Activated CD4-positive, alpha-beta memory T cell treated with anti-CD3 and anti-CD28 coated beads for 36 hours (primary cell): ENCODE measurements around the gene RNF215. TPM values are rescaled to one million over a fixed set of nuclear protein-coding genes. Genes with fewer than 3 reads are reported as not detected.
A peak's percentile ranks its signal among the peaks of the same experiment; 100 is the strongest.

Source experiments
- CTCF ChIA-PET: fragments of 350-600 bp; sonication (Branson Sonifier 250); formaldehyde crosslinking; loops from one replicate; lab custom pipeline; 2021; ENCODE audit warnings: antibody characterized with exemption, inconsistent platforms; lab: Charles Lee
- POLR2A ChIA-PET: fragments of 350-600 bp; sonication (Branson Sonifier 250); formaldehyde crosslinking; loops from one replicate; lab custom pipeline; 2021; ENCODE audit warnings: antibody characterized with exemption; lab: Charles Lee
- DNase-seq: peaks from one replicate; pipeline ENCODE4 v3.0.0-alpha.2; 2020
- H3K27ac Mint-ChIP-seq: one replicate; pipeline ENCODE4 v1.8.0; 2021; ENCODE audit warnings: mixed read lengths
- H3K27me3 Mint-ChIP-seq: one replicate; pipeline ENCODE4 v1.8.0; 2021; ENCODE audit warnings: mixed read lengths
- H3K36me3 Mint-ChIP-seq: one replicate; pipeline ENCODE4 v1.8.0; 2021; ENCODE audit warnings: mixed read lengths
- H3K4me1 Mint-ChIP-seq: one replicate; pipeline ENCODE4 v1.8.0; 2021; ENCODE audit warnings: low read depth, mixed read lengths
- H3K4me3 Mint-ChIP-seq: one replicate; pipeline ENCODE4 v1.8.0; 2021; ENCODE audit warnings: mild to moderate bottlenecking, mixed read lengths
- H3K9me3 Mint-ChIP-seq: one replicate; pipeline ENCODE4 v1.8.0; 2021; ENCODE audit warnings: mixed read lengths
- intact Hi-C: fragments of 100-400 bp; cut with micrococcal nuclease; formaldehyde crosslinking; loops from one replicate; pipeline ENCODE4 v1.15.1; 2023
- total RNA-seq, 2 experiments: library from RNA; stranded (reverse); gene quantifications; one replicate each; pipeline ENCODE4 v1.2.3, GENCODE V29; 2021

Gene RNF215
- total RNA-seq, 2 experiments from 2014 or later: 8.8 to 10.2 TPM

DNA sequence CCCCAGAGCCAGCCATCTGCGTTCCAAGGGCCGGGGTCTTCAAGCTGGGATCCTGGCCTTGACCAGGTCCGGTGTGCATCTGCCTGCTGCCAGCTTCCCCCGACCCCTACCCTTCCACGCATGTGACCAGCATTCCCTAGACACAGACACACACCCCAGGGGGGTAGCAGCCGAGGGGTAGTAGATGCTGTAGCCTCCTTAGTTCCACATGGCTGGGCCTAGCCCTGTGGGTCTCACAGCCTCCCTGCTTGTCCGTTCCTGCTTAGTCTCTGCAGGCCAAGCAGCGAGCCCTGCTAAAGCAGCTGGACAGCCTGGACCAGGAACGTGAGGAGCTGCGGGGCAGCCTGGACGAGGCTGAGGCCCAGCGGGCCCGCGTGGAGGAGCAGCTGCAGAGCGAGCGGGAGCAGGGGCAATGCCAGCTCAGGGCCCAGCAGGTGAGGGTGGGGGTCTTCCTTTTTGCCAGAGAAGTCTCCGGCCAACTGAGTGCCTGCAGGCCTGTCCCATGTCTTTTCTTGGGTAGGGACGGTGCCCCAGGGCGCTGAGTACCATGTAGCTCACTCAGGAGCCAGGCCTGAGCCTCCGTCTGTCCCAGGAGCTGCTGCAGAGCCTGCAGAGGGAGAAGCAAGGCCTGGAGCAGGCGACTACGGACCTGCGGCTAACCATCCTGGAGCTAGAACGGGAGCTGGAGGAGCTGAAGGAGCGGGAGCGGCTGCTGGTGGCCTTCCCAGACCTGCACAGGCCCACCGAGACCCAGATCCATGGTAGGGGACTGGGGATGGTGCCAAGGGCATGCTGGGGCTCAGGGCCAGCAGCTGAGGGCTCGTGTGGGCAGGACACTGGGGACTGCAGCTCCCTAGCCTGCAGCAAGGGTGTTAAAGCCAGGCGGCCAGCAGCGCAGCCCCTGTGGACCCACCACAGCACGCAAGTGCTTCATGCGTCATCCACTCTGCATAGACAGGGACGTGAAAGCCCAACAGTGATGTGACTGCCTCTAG is 13.6 kb downstream of the RNF215 start:
- Mint-ChIP-seq H3K4me3 (no peak overlapping the region), H3K4me1 (no peaks in the 10 kb centered on the region), H3K27ac (no peak overlapping the region), H3K36me3 (no peaks in the 10 kb centered on the region), H3K27me3 (no peaks in the 10 kb centered on the region), H3K9me3 (no peaks in the 10 kb centered on the region)
- intact Hi-C loops: no loop called here
- CTCF ChIA-PET: interaction anchor here (1.0 to 1.1 kb wide), 2 partner anchors 17 to 72 kb away, joined by 3 to 4 read pairs; no protein-coding TSS in a partner anchor
- POLR2A ChIA-PET: no interaction called here
- DNase-seq: no peak

DNA sequence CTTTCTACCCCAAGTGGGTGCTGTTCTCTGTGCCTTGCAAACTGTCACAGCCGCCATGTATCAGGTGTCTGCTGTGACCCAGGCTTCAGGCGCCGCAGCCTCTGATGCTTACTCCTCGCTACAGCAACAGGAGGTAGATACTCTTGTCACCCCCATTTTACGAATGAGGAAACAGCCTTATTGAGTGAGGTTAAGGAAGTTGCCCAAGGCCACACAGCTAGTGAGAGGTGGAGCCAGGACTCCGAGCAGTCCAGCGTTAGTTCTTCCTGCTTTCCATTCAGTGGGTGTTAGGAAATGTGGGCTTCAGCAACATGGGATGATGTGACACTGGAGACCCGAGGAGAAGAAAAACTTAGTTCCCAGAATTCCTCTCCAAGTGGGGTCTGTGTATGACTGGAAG is 14.3 kb downstream of the RNF215 start:
- Mint-ChIP-seq H3K27me3 (no peaks in the 10 kb centered on the region), H3K36me3 (no peaks in the 10 kb centered on the region), H3K27ac (no peak overlapping the region), H3K4me3 (no peak overlapping the region), H3K9me3 (no peaks in the 10 kb centered on the region), H3K4me1 (no peaks in the 10 kb centered on the region)
- CTCF ChIA-PET: interaction anchor here (1.1 kb wide), 1 partner anchor 18 kb away, joined by 3 read pairs; no protein-coding TSS in a partner anchor
- no peak for DNase-seq
- POLR2A ChIA-PET: no interaction called here
- intact Hi-C loops: no loop called here

DNA sequence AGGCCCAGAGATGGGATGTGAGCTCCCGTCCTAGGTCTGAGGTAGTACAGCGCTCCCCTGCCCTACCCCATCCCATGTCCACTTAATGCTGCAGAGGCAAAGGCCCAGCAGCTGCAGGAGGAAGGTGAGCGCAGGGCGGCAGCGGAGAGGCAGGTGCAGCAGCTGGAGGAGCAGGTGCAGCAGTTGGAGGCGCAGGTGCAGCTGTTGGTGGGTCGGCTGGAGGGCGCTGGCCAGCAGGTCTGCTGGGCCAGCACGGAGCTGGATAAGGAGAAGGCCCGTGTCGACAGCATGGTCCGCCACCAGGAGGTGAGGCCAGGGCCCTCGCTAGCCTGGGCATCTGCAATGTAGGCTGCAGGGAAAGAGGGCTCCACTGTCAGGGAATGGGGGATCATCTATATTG is 15.2 kb downstream of the RNF215 start:
- no peaks in the 10 kb centered on the region for H3K9me3 Mint-ChIP-seq
- ChIA-PET CTCF (interaction anchor here (1.1 kb wide), 1 partner anchor 19 kb away, joined by 3 read pairs; no protein-coding TSS in a partner anchor), POLR2A (no interaction called here)
- intact Hi-C loops: no loop called here
- DNase-seq: no peak
- no peaks in the 10 kb centered on the region for H3K27me3 Mint-ChIP-seq
- no peak overlapping the region for H3K4me3 Mint-ChIP-seq
- no peaks in the 10 kb centered on the region for H3K4me1 Mint-ChIP-seq
- H3K36me3 Mint-ChIP-seq: no peaks in the 10 kb centered on the region
- no peak overlapping the region for H3K27ac Mint-ChIP-seq

DNA sequence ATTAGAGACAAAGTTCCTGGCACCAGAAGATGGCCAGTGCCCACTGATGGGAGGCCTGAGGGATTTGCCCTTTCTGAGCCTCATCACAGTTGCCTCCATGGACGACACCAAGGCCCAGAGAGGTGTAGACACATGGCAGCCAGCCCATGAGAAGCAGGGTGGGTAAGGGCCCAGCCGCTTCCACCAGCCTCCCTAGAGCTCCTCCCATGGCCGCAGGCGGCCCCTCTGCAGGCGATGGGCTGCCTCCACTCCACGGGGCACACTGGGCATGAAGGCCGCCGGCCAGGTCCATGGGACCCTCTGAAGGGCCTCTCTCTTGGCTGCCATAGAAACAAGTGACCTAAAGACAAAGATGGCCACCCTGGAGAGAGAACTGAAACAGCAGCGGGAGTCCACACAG is 15.9 kb downstream of the RNF215 start:
- CTCF ChIA-PET: no interaction called here
- no peaks in the 10 kb centered on the region for H3K4me1 Mint-ChIP-seq
- intact Hi-C loops: no loop called here
- H3K27me3 Mint-ChIP-seq: no peaks in the 10 kb centered on the region
- no peak overlapping the region for H3K27ac Mint-ChIP-seq
- no peak overlapping the region for H3K4me3 Mint-ChIP-seq
- H3K9me3 Mint-ChIP-seq: no peaks in the 10 kb centered on the region
- DNase-seq: no peak
- POLR2A ChIA-PET: no interaction called here
- H3K36me3 Mint-ChIP-seq: no peaks in the 10 kb centered on the region

DNA sequence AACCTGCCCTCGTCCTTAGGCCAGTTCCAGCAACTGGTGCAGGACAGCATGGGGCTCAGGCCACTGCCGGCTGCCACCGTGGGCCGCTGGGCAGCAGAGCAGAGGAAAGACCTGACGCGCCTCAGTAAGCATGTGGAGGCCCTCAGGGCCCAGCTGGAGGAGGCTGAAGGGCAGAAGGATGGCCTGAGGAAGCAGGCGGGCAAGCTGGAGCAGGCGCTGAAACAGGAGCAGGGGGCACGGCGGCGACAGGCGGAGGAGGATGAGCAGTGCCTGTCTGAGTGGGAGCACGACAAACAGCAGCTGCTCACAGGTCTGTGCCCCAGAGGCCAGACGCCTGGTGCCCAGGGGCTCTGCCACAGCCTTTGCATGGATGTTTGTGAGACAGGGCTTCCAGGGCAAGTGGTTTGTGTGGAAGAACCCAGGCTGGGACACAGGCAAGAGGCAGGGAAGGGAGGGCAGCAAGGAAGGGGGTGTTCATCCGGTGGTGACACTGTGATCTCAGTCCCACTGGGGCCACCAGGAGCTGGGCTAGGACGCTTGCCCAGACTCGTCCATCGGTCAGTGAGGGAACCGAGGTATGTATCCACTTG is 16.5 kb downstream of the RNF215 start:
- H3K4me1 Mint-ChIP-seq: no peaks in the 10 kb centered on the region
- H3K27me3 Mint-ChIP-seq: no peaks in the 10 kb centered on the region
- intact Hi-C loops: no loop called here
- no peaks in the 10 kb centered on the region for H3K36me3 Mint-ChIP-seq
- no peak for DNase-seq
- H3K4me3 Mint-ChIP-seq: no peak overlapping the region
- ChIA-PET CTCF (no interaction called here), POLR2A (no interaction called here)
- no peak overlapping the region for H3K27ac Mint-ChIP-seq
- no peaks in the 10 kb centered on the region for H3K9me3 Mint-ChIP-seq

DNA sequence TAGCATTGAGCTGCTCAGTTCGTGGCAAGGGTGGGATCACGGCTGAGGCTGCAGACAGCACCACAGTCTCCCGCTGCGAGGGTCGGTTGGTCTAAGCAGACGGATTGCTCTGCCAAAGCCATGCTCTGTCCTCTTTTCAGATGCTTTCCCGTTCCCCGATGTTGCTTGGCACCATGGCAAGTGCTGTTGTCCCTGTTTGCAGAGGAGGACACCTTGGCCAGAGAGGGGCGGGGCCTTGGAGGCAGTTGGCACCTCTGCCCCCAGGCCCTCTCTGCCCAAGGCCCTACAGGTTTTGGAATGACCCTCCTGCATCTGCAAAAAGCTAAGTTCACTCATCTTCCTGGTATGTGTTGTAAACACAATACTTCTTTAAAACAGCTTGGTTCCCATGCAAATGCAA is 18.8 kb downstream of the RNF215 start:
- Mint-ChIP-seq H3K27me3 (no peaks in the 10 kb centered on the region), H3K4me3 (no peak overlapping the region), H3K27ac (no peak overlapping the region), H3K36me3 (no peaks in the 10 kb centered on the region), H3K9me3 (no peaks in the 10 kb centered on the region), H3K4me1 (no peaks in the 10 kb centered on the region)
- no peak for DNase-seq
- ChIA-PET CTCF (interaction anchor here (1.9 kb wide), 1 partner anchor 19 kb away, joined by 11 read pairs; the partner anchor contains the start of gene RNF215), POLR2A (no interaction called here)
- intact Hi-C loops: no loop called here

DNA sequence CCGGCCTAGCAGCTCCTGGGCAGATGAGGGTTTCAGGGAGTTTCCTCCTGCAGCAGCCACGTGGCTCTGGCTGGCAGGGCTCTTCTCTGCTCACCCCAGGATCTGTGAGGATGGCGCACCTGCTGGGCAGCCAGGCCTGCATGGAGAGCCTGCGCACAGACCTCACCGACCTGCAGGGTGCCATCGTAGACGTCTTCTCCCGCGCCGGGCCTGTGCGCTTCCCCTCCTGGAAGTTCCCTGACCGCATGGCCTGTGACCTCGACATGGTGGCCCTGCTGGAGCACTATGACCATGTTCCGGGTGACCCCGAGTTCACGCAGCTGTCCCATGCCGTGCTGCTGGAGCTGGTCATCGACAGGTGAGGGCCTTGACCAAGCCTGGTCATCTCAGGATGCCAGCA is 21.3 kb downstream of the RNF215 start:
- no peak overlapping the region for H3K4me3 Mint-ChIP-seq
- no peaks in the 10 kb centered on the region for H3K27me3 Mint-ChIP-seq
- no peak for DNase-seq
- CTCF ChIA-PET: interaction anchor here (0.6 to 2.0 kb wide), 4 partner anchors 11 to 119 kb away, joined by 3 to 6 read pairs (median 4); partner anchors contain the start of gene RNF215
- intact Hi-C loops: no loop called here
- no peaks in the 10 kb centered on the region for H3K4me1 Mint-ChIP-seq
- no peak overlapping the region for H3K27ac Mint-ChIP-seq
- no peaks in the 10 kb centered on the region for H3K36me3 Mint-ChIP-seq
- POLR2A ChIA-PET: no interaction called here
- H3K9me3 Mint-ChIP-seq: no peaks in the 10 kb centered on the region

DNA sequence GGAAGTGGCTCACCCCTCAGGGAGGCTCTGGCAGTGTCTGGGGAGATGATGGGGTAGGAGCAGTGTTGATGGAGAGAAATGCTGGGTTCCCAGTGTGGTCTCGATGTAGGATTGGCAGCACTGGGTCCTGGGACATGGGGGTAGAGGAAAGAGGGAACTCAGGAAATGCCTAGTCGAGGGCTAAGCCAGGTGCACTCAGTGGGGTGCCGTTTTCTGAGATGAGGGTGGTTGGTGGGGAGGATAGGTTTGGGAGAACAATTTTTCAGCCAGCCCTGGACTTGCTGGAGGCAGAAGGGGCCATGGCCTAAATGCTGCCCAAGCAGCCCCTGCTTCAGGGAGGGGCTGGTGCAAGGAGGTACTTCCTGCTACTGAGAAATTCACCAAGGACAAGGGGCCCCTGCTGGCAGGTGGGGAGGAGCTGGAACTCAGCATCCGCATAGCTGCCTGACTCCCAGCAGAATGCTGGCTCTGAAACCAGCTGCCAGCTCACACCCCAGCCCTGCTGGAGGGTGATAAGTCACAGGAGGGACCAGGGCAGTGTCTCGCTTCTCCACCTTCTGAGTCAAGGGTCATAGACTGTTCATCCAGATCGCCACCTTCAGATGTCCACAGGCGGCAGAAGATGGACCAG is 24.4 kb downstream of the RNF215 start:
- POLR2A ChIA-PET: no interaction called here
- H3K9me3 Mint-ChIP-seq: no peaks in the 10 kb centered on the region
- no peak overlapping the region for H3K4me3 Mint-ChIP-seq
- H3K36me3 Mint-ChIP-seq: no peaks in the 10 kb centered on the region
- H3K27me3 Mint-ChIP-seq: no peaks in the 10 kb centered on the region
- CTCF ChIA-PET: no interaction called here
- H3K4me1 Mint-ChIP-seq: peaks cover 4% of the 10 kb centered on the region
- intact Hi-C loops: no loop called here
- DNase-seq: no peak
- no peak overlapping the region for H3K27ac Mint-ChIP-seq

DNA sequence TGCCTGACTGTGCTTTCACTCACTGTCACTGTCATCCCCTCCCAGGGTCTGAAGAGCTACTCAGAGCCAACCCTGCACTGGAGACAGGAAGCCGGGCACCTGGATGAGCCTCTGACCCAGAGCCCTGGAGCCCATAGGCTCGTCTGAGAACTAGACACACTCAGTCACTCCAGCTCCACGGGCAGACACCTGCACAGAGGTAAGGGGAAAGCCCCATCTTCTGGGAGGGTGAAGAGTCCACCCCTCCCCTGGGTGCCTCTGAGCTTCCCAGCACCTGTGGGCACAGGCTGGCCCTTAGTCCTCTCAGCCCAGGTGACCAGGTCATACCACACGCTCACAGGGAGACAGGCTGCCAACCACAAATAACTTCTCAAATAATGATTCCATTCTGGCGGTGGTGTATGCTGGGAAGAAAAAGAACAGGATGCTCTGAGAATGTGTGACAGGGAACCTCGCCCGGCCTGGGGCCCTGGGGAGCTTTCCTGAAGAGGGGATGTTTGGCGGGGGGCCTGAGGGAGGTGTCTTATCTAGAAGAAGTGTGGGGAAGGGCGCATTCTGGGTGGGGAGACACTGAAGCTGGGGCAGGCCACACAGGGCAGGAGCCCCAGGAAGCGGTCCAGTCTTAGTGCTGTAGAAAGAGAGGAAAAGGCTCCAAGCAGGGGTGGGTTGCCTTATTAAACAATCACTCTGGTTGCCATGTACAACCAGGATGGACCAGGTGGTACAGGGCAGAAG is 25.1 kb downstream of the RNF215 start:
- Mint-ChIP-seq H3K4me1 (peaks cover 8% of the 10 kb centered on the region), H3K36me3 (no peaks in the 10 kb centered on the region), H3K4me3 (no peak overlapping the region), H3K27me3 (no peaks in the 10 kb centered on the region), H3K9me3 (no peaks in the 10 kb centered on the region), H3K27ac (no peak overlapping the region)
- no peak for DNase-seq
- CTCF ChIA-PET: interaction anchor here (0.6 to 0.7 kb wide), 2 partner anchors 62 to 74 kb away, joined by 3 to 5 read pairs; no protein-coding TSS in a partner anchor
- intact Hi-C loops: no loop called here
- POLR2A ChIA-PET: no interaction called here

DNA sequence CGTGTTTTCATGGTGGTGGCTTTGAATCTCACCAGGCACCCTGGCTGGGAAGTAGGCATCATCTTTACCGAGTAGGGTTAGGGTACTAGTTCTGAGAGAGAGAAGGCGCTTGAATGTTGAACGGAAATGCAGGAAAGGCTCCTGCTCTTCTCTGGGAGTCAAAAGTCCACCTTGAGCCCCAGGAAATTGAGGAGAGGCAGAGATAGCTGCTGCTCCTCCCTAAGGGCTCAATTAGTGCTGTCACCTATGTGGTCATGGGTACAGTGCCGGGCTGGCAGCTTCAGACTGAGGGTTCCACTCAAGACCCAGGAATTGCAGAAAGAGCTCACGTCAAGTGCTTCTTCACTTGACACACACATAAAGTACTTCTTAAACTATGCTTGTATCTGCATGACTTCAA is 28.7 kb downstream of the RNF215 start:
- peaks cover 12% of the 10 kb centered on the region for H3K36me3 Mint-ChIP-seq
- POLR2A ChIA-PET: no interaction called here

DNA sequence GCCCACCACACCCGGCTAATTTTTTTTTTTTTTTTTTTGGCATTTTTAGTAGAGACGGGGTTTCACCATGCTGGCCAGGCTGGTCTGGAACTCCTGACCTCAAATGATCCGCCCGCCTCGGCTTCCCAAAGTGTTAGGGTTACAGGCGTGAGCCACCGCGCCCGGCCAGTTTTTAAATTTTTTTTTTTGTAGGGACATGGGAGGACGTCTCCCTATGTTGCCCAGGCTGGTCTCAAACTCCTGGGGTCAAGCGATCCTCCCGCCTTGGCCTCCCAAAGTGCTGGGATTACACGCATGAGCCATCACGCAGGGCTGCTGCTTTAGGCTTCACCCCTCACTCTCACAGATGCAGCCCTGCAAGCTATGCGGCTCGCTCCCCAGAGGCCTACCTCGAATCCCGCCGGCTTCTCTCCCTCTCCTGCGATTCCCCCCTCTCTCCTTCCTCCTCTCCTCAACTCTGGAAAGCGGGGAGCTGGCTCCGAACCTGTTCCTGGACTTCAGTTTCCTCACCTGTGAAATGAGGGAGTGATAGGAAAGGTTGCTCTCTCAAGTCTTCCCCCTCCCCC is 29.5 kb downstream of the RNF215 start:
- no peak for DNase-seq
- peaks cover 15% of the 10 kb centered on the region for H3K36me3 Mint-ChIP-seq
- ChIA-PET CTCF (interaction anchor here (1.1 to 2.3 kb wide), 2 partner anchors 44 to 70 kb away, joined by 3 to 17 read pairs; no protein-coding TSS in a partner anchor), POLR2A (interaction anchor here (1.0 to 1.7 kb wide), 5 partner anchors 17 to 72 kb away, joined by 3 to 11 read pairs (median 4); partner anchors contain the start of gene TBC1D10A)
- intact Hi-C loops: loop anchor here (2.0 kb wide), 2 partner anchors 31 to 69 kb away; partner anchors contain the start of genes CASTOR1 and TBC1D10A
- peak overlapping the region; percentile 93 for H3K4me3 Mint-ChIP-seq
- no peak overlapping the region for H3K27ac Mint-ChIP-seq
- no peaks in the 10 kb centered on the region for H3K27me3 Mint-ChIP-seq
- H3K9me3 Mint-ChIP-seq: no peaks in the 10 kb centered on the region
- peaks cover 39% of the 10 kb centered on the region for H3K4me1 Mint-ChIP-seq

More for the DNA sequence above, 28.7 kb downstream of the RNF215 start:
- CTCF ChIA-PET: interaction anchor here (0.8 to 2.3 kb wide), 4 partner anchors 9 to 70 kb away, joined by 3 to 17 read pairs (median 3); partner anchors contain the start of gene RNF215
- Mint-ChIP-seq H3K4me1 (peaks cover 32% of the 10 kb centered on the region), H3K27ac (no peak overlapping the region), H3K4me3 (no peak overlapping the region), H3K27me3 (no peaks in the 10 kb centered on the region), H3K9me3 (no peaks in the 10 kb centered on the region)
- intact Hi-C loops: no loop called here
- DNase-seq: no peak
